Mammary epithelial cell (primary cell): Measurements from ENCODE around the gene TIGD4.

Experiments
- EZH2 ChIP-seq: IDR thresholded peaks from 2 replicates; pipeline ENCODE4 v1.6.1; 2012; ENCODE audit warnings: low read length, inconsistent platforms, borderline replicate concordance
- TF ChIP-seq, protein P1 (sequence below), 2 donors: IDR thresholded peaks in 1 of 2; conservative IDR thresholded peaks in 1 of 2; 2 replicates each; pipeline ENCODE4 v1.5.1; 2011 to 2012; ENCODE audit warnings: inconsistent platforms in 2 of 2, low read length in 2 of 2, mild to moderate bottlenecking in 2 of 2, control low read depth in 1 of 2, low read depth in 1 of 2; ENCODE audit not compliant: insufficient read depth in 1 of 2; ENCODE audit errors: extremely low read depth in 1 of 2

GRCh38 chr4:152771741-152772533 lies 7.6 kb downstream of the TIGD4 start:
- TF ChIP-seq, protein P1, sequence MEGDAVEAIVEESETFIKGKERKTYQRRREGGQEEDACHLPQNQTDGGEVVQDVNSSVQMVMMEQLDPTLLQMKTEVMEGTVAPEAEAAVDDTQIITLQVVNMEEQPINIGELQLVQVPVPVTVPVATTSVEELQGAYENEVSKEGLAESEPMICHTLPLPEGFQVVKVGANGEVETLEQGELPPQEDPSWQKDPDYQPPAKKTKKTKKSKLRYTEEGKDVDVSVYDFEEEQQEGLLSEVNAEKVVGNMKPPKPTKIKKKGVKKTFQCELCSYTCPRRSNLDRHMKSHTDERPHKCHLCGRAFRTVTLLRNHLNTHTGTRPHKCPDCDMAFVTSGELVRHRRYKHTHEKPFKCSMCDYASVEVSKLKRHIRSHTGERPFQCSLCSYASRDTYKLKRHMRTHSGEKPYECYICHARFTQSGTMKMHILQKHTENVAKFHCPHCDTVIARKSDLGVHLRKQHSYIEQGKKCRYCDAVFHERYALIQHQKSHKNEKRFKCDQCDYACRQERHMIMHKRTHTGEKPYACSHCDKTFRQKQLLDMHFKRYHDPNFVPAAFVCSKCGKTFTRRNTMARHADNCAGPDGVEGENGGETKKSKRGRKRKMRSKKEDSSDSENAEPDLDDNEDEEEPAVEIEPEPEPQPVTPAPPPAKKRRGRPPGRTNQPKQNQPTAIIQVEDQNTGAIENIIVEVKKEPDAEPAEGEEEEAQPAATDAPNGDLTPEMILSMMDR (conservative IDR thresholded peaks at IDR 0.05 in 1 of 2, IDR thresholded peaks at IDR 0.05 in 1 of 2; ENCODE audit: extremely low read depth in 1 of 2, insufficient read depth in 1 of 2, low read depth in 1 of 2, low read length in 2 of 2) = no peak
- TF ChIP-seq EZH2 = no peak
